Suprapubic skin (tissue), 4 donors: ENCODE results near the gene ARHGAP40.

Experiments used
- CTCF ChIP-seq, 2 donors: fragments of 200-600 bp in 1 of 2; fragments of 450-650 bp in 1 of 2; sonication (generic) in 1 of 2; IDR thresholded peaks; one replicate each; pipeline ENCODE4 v1.5.1; 2016 to 2019; ENCODE audit warnings: antibody characterized with exemption in 2 of 2, mild to moderate bottlenecking in 1 of 2, moderate library complexity in 1 of 2
- EP300 ChIP-seq: sonication (generic); formaldehyde crosslinking; IDR thresholded peaks from one replicate; pipeline ENCODE4 v1.6.1; 2017; ENCODE audit warnings: antibody characterized with exemption
- POLR2A ChIP-seq, 2 donors: fragments of 450-650 bp; IDR thresholded peaks; one replicate each; pipeline ENCODE4 v1.6.1; 2017; ENCODE audit warnings: antibody characterized with exemption in 2 of 2, mild to moderate bottlenecking in 2 of 2, moderate library complexity in 2 of 2
- POLR2AphosphoS5 ChIP-seq, 3 donors: sonication (generic); formaldehyde crosslinking; IDR thresholded peaks; one replicate each; pipeline ENCODE4 v1.6.1; 2017; ENCODE audit warnings: antibody characterized with exemption in 3 of 3

- TF ChIP-seq CTCF (IDR thresholded peaks at IDR 0.05) (no peak), POLR2AphosphoS5 (IDR thresholded peaks at IDR 0.05) (no peak), POLR2A (IDR thresholded peaks at IDR 0.05) (no peak), EP300 (no peak)
Observed at GRCh38 chr20:38569747-38570525, 31.7 kb upstream of the ARHGAP40 start.
